GM15510 (cell line): ENCODE measurements around the gene OPTC.

Experiments used
- POLR2A ChIP-seq: IDR thresholded peaks from 3 replicates; pipeline ENCODE4 v1.6.1; 2011; ENCODE audit warnings: borderline replicate concordance; ENCODE audit not compliant: insufficient read length; ENCODE audit errors: extremely low read depth

Gene OPTC

DNA sequence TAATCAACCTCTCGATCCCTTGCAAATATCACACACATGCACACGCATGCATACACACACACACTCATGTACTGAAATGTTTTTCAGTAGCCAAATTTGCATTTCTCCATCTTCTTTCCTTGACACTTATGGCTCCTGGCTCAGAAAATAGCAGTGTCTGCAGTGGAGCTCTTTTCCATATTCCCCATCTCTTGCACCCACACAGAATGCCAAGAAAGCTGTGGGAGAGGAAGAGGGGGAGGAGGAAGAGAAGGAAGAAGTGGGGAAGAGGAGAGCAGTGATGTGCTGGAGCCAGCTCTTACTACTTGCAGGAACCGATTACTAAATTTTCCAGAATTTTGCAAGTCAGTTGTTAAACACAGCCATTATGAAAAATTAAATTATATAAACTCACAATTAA lies 9.9 kb downstream of the OPTC start:
- TF ChIP-seq POLR2A: no peak

DNA sequence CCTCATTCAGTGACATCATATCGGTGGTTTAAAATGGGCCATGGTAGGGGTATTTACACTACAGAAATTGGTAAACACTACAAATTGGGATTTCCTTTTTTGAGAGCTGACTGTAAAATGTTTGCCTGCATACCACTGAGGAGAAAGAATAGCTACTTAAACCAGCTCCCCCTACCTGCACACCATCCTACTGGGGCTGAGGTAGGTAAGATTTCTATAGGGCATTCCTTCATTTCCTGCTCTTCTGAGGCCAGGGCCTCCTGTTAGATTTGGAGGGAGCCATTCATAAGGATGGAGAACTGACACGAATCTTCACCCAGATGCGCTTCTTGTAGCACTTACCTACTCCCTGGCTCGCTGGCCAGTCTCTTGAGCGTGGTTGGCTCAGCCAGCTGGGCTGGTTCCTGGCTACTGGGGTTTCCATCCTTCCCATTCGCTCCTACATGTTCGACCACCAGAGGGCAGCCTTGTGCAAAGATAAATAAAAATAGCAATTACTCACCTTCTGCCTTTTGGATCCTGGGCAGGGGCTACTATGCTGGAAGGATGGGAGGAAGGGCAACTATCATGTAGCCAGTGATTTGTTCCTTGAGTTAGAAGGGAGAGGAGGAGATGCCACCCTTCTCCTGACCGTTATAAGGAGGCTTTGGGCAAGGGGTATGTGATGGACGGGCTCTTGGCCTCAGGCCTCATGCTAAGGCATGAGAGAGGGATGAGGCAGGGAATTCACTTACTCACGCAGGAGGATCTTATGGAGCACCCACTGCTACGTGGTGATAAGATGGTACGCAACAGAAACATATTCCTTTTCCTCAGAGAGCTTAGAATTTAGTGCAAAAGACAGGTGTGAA lies 10.7 kb downstream of the OPTC start:
- no peak for TF ChIP-seq POLR2A

DNA sequence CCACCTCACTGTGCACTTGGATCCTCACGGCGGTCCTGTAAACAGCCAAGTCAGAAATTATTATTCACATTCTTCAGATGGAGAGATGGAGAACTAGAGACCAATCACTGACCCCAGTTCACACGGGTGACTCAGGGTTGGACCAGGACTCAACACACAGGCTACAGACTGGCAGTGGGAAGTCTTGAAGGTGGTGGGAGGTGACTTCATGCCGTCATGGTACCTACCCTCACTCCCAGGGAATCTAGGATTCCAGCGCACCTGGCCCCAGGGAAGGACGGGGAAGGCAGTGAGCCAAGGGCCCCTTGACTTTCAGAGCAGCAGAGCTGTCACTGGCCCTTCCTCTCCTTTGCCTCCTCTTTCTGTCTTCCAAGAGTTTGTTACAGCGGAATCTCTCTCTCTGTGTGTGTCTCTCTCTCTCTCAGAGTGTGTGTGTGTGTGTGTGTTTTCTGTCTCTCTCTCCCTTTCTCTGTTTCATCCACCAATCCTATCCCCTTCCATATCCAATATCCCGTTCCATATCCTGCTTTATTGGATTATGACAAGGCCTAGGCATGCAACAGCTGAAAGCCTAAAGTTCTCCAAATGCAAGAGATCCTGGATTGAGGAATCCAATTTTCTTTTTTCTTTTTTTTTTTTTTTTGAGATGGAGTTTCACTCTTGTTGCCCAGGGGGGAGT lies 11.7 kb downstream of the OPTC start:
- no peak for TF ChIP-seq POLR2A

DNA sequence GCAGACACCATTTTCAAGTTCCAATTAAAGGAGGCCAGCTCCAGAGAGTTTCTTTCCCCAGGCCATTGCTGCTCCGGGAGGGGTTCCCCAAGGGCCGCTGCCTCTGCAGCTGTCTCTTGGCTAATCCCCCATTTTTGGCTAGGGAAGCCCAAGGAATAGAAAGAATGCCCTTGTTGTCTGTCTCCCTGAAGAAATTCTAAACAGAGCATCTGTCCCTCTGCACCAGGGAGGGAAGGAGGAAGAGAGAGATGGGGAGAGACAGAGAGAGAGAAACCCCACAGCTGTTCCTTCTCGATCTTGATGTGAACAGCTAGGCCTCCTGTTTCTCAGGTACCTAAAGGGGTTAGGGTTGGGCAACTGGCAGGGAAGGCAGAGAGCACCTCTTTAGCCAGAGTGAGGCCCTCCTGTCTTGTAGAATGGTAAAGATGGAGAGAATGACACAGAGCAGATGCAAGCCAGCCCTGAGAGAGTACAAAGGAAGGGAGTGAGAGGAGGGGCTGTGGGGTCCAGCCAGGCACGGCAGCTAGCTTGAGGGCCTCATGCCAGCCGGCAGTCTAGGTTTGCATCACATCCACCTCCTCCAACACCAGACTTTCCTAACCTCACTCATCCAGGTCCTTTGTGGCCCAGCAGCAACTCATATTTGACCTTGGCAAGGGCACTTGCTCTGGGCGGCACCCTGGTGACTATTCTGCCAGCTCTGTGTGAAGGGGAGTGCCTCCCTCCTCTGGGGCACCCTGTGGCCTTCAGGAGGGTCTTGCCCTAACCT lies 13.1 kb downstream of the OPTC start:
- no peak for TF ChIP-seq POLR2A

DNA sequence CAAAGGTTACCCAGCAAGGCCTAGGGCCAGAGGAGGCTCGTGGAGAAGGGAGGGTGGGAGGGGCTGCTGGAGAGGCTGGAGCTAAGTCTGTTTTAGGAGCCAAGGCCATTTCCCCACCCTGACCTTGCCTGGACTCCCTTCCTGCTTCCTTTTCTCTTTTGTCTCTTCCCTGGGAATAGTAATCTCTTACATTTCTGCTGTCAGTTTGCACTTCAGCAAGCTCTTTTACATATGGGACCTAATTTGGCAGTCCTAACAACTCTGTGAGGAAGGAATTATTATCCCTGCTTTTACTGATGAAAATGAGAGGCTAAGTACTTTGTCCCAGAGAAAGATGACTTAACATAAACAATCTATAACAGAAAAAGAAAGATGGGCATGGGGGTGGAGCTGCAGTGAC lies 13.8 kb downstream of the OPTC start:
- no peak for TF ChIP-seq POLR2A

DNA sequence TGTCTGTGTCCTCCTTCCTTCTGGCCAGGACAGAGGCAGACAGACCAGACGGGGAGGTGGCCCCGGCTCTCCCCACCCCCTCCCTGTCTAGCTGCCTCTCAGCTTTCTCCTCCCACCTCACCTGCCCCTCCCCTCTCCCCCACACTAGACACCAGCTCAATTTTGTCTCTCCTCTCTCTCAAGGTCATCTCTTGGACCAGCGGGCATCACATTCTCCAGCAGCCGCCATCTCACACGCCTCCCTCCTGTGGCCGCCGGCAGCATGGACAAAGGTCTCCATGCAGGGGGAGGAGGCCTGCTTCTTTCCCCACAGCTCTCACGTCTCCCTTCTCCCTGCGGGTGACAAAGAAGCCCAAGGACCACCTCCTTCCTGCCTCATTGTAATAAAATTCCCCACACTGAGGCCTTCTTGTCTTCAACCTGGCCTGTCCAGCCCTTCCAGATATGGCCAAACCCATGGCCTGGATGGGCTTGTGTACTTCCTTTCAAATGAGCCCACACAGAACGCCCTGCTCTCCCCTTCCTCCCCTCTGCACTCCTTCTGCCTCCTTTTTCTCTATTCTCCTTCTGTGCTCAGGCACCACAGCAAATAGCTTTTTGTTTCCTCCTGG lies 14.6 kb downstream of the OPTC start:
- no peak for TF ChIP-seq POLR2A

DNA sequence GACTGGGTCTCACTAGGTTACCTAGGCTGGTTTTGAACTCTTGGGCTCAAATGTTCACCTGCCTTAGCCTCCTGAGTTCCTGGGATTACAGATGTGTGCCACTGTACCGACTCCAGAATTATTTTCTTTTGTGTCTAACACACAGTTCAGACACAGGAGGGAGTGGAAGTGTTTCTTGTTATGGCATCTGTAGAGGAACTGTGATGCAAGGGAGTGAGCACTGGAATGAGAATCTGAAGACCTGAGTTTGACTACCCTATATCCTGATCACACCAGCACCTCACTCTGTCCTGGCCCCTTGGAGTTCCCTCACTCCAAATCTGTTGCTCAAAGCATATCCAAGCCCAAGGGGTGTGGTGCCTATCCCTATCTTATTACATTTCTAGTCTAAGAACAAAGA lies 15.2 kb downstream of the OPTC start:
- TF ChIP-seq POLR2A: no peak

DNA sequence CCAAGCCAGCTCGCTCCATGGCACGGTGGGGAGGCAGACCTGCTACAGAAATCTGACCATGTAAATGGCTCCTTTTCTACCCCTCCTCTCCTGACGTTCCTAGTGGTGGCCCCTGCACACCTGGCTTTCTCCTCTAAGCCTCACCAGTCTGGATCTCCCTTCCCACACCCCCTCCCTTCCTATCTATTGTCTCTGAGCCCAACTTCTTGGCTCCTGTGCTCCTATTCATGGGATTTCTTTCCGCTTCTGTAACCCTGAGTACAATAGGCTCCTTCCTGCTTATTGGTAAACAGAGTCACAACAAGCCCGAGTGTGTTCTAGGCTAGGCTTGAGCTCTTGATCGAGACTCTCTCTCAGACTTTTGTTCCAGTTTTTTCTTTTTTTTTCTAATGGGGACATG lies 17.6 kb downstream of the OPTC start:
- no peak for TF ChIP-seq POLR2A

DNA sequence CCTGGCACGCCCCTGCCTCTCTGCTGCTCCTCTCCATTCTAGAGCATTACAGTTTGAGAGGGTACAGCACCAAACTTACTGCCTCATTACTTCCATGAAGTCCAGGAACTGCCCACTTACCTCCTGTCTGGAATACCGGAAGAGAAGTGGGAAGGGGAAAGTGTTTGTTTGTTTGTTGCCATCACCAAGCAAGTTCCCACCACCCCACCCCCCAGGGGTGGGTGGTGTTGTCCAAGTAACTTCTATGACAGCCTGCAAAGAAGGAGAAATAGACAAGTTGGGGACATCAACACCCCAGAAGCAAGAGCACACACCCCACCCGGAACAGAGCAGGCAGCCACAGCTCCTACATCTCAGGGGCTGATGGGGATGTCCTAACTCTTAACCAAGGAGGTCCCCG lies 18.0 kb downstream of the OPTC start:
- no peak for TF ChIP-seq POLR2A

DNA sequence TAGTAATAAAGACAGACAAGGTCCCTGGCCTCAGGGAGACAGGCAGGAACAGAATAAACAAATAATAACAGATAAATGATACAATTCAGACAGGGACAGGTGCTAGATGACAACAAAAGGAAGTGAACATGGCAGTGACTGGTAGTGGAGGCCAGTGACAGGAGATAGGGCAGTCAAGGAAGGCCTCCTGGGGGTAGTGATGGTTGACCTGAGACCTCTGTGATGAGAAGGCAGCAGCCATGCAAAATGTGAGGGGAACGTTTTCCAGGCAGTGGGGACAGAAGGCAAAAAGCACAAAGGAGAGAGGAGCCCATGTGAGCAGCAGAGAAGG lies 18.5 kb downstream of the OPTC start:
- TF ChIP-seq POLR2A: no peak

DNA sequence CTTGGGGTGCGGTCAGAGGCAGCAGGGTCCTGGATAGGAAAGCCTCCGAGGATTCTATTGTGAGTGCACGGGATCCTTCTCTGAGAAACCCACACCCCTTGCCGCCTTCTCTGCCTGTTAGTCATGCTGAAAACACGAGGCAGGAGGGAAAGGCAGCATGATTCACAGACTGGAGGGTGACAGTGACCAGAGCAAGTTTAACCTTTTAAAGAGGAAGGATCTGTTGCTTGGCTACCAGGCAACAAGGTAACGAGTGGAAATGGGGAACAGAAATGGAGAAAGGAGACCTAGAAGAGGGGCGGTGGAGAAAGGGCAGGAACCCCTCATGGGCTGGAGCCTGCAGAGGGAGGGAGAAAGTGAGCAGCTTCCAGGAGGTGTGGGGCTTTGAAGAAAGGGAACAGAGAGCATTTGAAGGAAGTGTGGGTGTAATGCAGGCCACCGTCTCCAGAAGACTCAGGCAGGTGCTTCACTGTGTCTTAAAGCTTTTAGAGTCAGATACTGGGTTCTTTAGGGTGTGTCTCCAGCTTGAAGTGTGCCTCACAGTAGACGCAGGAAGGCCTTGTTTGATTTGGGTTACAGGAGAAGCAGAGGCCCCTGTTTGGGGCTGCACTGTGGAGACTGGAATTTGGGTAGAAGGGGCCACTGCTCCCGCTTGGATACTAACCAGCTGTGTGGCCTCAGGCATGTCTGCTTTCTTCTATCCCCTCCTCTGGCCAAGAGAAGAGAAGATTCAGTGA lies 19.1 kb downstream of the OPTC start:
- TF ChIP-seq POLR2A: no peak

DNA sequence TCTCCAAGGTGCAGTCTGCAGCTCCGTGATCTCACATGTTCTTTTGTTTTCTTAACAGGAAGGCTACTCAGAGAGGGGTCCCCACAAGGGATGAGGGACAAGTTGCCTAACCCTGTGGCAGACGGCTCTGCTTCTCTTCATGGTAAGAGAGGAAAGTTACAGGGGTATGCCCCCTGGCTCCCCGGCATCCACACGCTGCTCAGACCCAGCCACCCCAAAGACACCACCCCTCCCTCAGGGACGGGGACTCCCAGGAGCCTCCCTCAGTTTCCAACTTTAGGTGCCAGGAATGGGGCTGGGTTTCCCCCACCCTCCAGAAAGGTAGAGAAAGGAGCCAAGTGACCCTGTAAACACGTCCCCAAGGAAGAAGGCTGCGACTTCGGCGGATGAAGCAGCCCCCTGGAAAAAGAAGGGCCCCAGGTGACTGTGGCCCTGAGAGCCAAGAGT lies 19.7 kb downstream of the OPTC start:
- TF ChIP-seq POLR2A: no peak

DNA sequence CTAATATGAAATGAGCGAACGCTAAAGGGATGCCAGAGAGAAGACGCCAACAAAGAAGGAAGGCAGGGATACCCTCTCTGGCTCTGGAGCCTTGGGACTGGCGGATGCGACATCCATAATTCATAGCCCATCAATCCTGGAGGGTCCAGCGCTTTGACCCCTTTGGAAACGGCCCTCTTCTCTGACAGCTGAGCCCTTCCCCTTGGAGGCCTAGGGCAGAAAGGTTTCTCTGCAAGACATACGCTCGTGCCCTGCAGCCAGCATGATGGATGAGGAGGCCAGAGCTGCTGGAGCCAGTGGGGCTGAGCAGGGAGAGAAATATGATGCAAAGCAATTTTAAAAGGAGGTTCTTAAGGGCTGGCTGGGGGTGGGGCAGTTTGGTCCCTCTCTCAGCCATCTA lies 22.2 kb downstream of the OPTC start:
- no peak for TF ChIP-seq POLR2A

DNA sequence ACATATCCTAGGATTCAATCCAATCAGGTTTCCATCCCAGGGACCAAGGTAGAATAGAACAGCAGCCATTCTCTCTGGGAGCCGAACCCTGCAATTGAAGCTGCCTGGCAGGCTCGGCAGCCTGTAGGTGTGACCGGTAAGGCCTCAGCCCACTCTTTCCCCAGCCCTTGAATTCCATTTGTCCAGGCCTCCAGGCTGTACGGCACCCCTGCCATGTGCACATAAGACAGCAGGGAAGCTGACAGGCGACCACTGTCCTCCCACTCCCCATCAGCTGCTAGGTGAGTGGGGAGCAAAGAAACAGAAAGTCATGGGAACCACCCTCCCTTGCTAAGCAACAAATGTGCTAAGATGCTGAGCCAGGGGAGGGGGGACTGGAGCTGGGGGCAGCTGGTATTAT lies 23.0 kb downstream of the OPTC start:
- TF ChIP-seq POLR2A: no peak
